Measurements from ENCODE around the gene SLC39A3. TPM values are rescaled to one million over a fixed set of nuclear protein-coding genes. Genes with fewer than 3 reads are reported as not detected.

SLC39A3 gene
- total RNA-seq, 2 donors from 2014 or later, result 19.5 to 22.0 TPM

GRCh38 chr19:2685204-2685704 lies 54.6 kb downstream of the SLC39A3 start:
- intact Hi-C loops (cut with DNase I), result loop anchor here in 1 of 2 donors (5.0 kb wide), 1 partner anchor 33 kb away; no protein-coding TSS in a partner anchor
- DNase-seq (ENCODE audit: low spot score), result no peak

- intact Hi-C loops (cut with DNase I), result no loop called here
- DNase-seq (ENCODE audit: low spot score), result no peak
Measured at GRCh38 chr19:2683430-2684003, 56.3 kb downstream of the SLC39A3 start.

Other genes starting within 250 kb of the SLC39A3 start
- gene GNG7, start 37.3 kb downstream of the SLC39A3 start, total RNA-seq, result 1 to 10 TPM; 3.2 to 6.1 TPM
- gene DIRAS1, start 18.6 kb downstream of the SLC39A3 start, total RNA-seq, result 10 to 100 TPM; 11.6 to 21.7 TPM
- gene SGTA, start 43.3 kb upstream of the SLC39A3 start, total RNA-seq, result 10 to 100 TPM; 29.2 to 30.7 TPM
- gene THOP1, start 45.5 kb upstream of the SLC39A3 start, total RNA-seq, result 10 to 100 TPM; 30.6 to 37.6 TPM
- 1 to 10 TPM; 2.4 to 3.5 TPM for gene ZNF554, start 79.9 kb upstream of the SLC39A3 start, total RNA-seq
- gene ZNF555, start 101.5 kb upstream of the SLC39A3 start, total RNA-seq, result 1 to 10 TPM; 5.1 to 8.0 TPM
- under 1 TPM in 1 of 2 donors, not detected in 1; 0.14 TPM for gene ZNF556, start 127.3 kb upstream of the SLC39A3 start, total RNA-seq
- 1 to 10 TPM; 2.4 to 3.0 TPM for gene ZNF57, start 160.9 kb upstream of the SLC39A3 start, total RNA-seq
- 1 to 10 TPM; 2.4 to 4.0 TPM for gene ZNF77, start 205.0 kb upstream of the SLC39A3 start, total RNA-seq
- gene TLE6, start 237.5 kb upstream of the SLC39A3 start, total RNA-seq, result 1 to 10 TPM in 1 of 2 donors, under 1 TPM in 1; 0.57 to 3.4 TPM

Data from posterior vena cava (tissue), 2 donors.